Activated naive CD8-positive, alpha-beta T cell (primary cell): ENCODE measurements around the gene IGFL2.
"Not testable (repeated sequence)": the region's sequence is repeated elsewhere in the genome, so short reads cannot be mapped to it uniquely, and the experiment has no call there.

Experiments used
- H3K27ac Mint-ChIP-seq: one replicate; pipeline ENCODE4 v1.8.0; 2021; ENCODE audit warnings: mixed read lengths
- H3K27me3 Mint-ChIP-seq: one replicate; pipeline ENCODE4 v1.8.0; 2021; ENCODE audit warnings: mixed read lengths
- H3K36me3 Mint-ChIP-seq: one replicate; pipeline ENCODE4 v1.8.0; 2021; ENCODE audit warnings: mixed read lengths
- H3K4me1 Mint-ChIP-seq: one replicate; pipeline ENCODE4 v1.8.0; 2021; ENCODE audit warnings: low read depth, mixed read lengths
- H3K4me3 Mint-ChIP-seq: one replicate; pipeline ENCODE4 v1.8.0; 2021; ENCODE audit warnings: mild to moderate bottlenecking, mixed read lengths
- H3K9me3 Mint-ChIP-seq: one replicate; pipeline ENCODE4 v1.8.0; 2021; ENCODE audit warnings: low read depth, mixed read lengths

Gene IGFL2

GRCh38 chr19:46205183-46205984 is 57.3 kb downstream of the IGFL2 start:
- H3K4me1 Mint-ChIP-seq = peaks cover 4% of the 10 kb centered on the region
- H3K36me3 Mint-ChIP-seq = no peaks in the 10 kb centered on the region
- H3K9me3 Mint-ChIP-seq = no peaks in the 10 kb centered on the region
- no peak overlapping the region for H3K27ac Mint-ChIP-seq
- no peak overlapping the region for H3K4me3 Mint-ChIP-seq
- peaks cover 6% of the 10 kb centered on the region for H3K27me3 Mint-ChIP-seq

DNA sequence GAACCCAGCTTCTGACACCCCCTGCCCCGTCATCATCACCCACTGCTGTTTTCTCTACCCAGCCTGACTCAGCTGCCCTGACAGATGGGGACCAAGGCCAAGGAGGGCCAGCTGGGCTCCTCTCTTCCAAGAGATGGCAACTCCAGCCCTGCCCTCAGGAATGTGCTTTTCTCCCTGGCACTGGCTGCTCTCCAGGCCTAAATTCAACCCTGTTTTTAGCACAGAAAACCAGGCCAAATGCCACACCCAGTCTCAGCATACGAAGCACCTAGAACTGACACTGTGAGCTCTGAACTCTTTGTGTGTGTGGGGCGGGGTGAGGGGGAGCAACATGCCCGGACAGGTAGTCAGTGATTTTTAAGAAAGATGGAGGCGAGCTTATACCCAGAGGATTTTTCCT is 58.1 kb downstream of the IGFL2 start:
- Mint-ChIP-seq H3K27me3 (peaks cover 7% of the 10 kb centered on the region), H3K27ac (no peak overlapping the region), H3K9me3 (no peaks in the 10 kb centered on the region), H3K4me3 (no peak overlapping the region), H3K36me3 (no peaks in the 10 kb centered on the region), H3K4me1 (peaks cover 4% of the 10 kb centered on the region)

GRCh38 chr19:46206682-46207081 is 58.6 kb downstream of the IGFL2 start:
- H3K27me3 Mint-ChIP-seq = peaks cover 8% of the 10 kb centered on the region
- H3K4me3 Mint-ChIP-seq = no peak overlapping the region
- no peaks in the 10 kb centered on the region for H3K9me3 Mint-ChIP-seq
- no peak overlapping the region for H3K27ac Mint-ChIP-seq
- no peaks in the 10 kb centered on the region for H3K36me3 Mint-ChIP-seq
- H3K4me1 Mint-ChIP-seq = peaks cover 4% of the 10 kb centered on the region

DNA sequence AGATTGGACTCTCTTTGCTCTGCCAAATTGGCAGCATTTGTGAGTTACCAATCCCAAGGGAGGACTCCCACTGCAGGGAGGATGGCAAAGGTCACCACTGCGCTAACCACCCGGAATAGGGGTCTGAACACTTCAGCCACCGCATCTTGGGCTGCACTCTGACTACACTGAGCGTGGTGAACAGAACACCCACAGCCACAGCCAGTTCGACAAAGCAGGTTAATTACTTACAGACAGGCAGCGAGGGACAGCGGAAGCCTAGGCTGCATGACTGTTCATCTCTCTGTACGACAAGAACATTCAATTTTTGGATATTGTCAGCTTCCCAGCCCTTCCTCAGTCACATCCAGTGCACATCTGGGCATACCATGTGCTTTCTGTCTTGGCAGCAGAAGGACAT is 59.8 kb downstream of the IGFL2 start:
- H3K27ac Mint-ChIP-seq, H3K9me3 Mint-ChIP-seq, H3K4me3 Mint-ChIP-seq, H3K36me3 Mint-ChIP-seq, H3K4me1 Mint-ChIP-seq: not testable (repeated sequence)
- peaks cover 14% of the 10 kb centered on the region for H3K27me3 Mint-ChIP-seq

DNA sequence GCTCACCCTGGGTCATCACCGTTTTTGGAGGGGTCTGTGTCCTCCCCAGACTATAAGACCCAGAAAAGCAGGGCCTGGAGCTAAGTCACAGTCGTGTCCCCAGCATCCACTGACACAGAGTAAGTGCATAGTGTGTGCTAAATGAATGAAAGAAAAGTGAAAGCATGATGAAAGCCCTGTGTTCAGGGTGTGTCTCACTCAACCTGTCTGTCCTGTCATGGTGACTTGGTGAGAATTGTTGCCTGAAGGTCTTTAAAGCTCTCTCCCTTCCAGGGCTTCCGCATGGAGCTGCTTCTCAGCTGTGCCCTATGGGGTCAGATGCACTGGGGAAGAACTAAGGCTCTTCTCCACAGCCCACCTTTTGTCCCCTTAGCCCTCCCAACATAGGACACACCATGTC is 61.0 kb downstream of the IGFL2 start:
- no peaks in the 10 kb centered on the region for H3K9me3 Mint-ChIP-seq
- H3K27me3 Mint-ChIP-seq = peaks cover 20% of the 10 kb centered on the region
- no peaks in the 10 kb centered on the region for H3K36me3 Mint-ChIP-seq

DNA sequence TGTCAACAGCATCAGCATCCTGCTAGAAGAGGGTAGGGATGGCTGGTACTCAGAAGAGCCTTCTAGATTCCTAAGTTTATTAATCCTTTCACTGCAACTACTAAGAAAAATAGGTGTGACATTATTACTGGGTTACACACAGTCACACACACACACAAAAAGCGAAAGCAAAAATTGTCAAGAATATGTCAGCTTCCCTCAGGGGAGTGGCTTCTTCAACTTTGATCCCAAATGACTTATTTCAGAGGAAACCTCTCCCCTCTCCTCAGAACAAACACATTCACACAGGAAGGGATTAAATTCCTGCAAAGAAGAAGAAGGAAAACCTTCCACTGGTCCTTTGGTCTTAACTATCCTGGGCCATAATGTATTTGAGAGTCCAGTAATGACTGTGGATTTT is 61.4 kb downstream of the IGFL2 start:
- Mint-ChIP-seq H3K27me3 (peaks cover 23% of the 10 kb centered on the region), H3K4me3 (no peak overlapping the region), H3K4me1 (peaks cover 4% of the 10 kb centered on the region), H3K9me3 (no peaks in the 10 kb centered on the region), H3K36me3 (no peaks in the 10 kb centered on the region), H3K27ac (no peak overlapping the region)

More for the DNA sequence above, 61.0 kb downstream of the IGFL2 start:
- H3K27ac Mint-ChIP-seq = no peak overlapping the region
- peaks cover 4% of the 10 kb centered on the region for H3K4me1 Mint-ChIP-seq
- H3K4me3 Mint-ChIP-seq = no peak overlapping the region

GRCh38 chr19:46210669-46211068 is 62.6 kb downstream of the IGFL2 start:
- Mint-ChIP-seq H3K36me3 (no peaks in the 10 kb centered on the region), H3K9me3 (no peaks in the 10 kb centered on the region), H3K4me3 (no peak overlapping the region), H3K4me1 (peaks cover 4% of the 10 kb centered on the region), H3K27me3 (peaks cover 23% of the 10 kb centered on the region), H3K27ac (no peak overlapping the region)
